GM21526 (cell line): ENCODE results near the gene PLA2G6.

ENCODE experiments used
- ATAC-seq: cut with Tn5 transposase; IDR thresholded peaks from one replicate; pipeline ENCODE4 v1.9.1; 2021; ENCODE audit warnings: moderate library complexity; ENCODE audit not compliant: unreplicated experiment, low FRiP score

Gene PLA2G6

GRCh38 chr22:38214302-38215056 lies 32.8 kb upstream of the PLA2G6 start:
- ATAC-seq: no peak

DNA sequence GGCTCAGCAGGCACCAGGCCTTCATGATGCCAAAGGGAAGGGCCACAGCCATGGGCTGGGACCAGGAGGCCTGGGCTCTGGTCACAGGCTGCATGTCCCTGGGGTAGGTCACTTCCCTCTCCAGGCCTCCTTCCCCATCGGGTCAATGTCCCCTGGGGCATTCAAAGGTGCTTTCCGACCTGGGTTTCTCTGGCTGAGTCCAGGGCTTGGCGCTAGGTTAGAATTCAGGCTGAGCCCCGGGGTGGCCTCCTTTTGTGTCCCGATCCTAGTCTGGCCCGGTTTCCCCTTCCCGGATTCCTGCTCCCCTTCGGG lies 32.3 kb upstream of the PLA2G6 start:
- no peak for ATAC-seq

DNA sequence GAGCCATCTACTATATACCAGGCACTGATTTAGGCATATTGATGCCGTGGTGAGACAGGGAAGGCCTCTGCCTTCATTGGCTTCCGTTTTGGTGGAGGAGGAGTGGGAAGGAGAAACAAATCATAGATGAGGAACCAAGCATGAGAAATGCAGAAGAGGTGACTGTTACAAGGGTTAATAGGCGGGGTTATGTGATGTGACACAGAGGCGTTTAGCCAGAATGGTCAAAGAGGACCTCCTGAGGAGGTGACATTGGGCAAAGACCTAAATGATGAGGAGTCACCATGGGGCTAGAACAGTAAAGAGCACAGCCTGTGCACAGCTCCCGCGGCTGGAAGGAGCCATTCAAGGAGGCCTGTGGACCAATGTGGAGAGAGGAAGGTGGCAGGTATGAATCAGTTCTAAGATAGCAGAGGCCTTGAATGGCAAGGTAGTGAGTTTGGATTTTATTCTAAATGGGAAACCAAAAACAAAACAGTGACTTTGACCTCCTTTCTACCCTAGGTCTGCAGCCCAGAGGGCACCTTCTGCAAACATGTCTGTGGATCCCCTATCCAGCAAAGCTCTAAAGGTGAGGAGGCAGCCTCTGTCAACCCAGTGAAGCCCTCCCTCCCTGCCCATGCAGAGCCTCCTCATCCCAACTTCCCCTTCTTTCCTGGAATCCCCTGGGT lies 31.8 kb upstream of the PLA2G6 start:
- ATAC-seq: no peak

- no peak for ATAC-seq
Observed at GRCh38 chr22:38212442-38212841, 30.8 kb upstream of the PLA2G6 start.

GRCh38 chr22:38211556-38211955 lies 29.9 kb upstream of the PLA2G6 start:
- no peak for ATAC-seq

DNA sequence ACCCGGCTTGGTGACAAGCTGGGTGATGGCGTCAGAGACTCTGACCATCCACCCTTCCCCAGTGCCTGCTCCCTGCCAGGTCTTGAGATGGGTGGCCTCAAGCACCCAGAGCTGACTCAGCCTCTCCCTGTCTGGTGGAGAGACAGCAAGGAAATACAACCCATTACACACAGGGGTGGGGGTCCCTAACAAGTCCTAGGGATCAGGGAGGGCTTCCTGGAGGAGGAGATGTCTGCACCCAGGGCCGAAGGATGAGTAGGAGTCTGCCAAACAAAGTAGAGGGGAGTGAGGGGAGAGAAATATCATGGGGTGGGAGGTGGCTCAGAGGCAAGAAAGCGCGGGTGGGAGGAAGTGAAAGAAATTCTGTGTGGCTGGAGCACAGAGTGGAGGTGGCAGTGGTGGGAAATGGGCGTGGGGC lies 26.9 kb upstream of the PLA2G6 start:
- ATAC-seq: no peak

DNA sequence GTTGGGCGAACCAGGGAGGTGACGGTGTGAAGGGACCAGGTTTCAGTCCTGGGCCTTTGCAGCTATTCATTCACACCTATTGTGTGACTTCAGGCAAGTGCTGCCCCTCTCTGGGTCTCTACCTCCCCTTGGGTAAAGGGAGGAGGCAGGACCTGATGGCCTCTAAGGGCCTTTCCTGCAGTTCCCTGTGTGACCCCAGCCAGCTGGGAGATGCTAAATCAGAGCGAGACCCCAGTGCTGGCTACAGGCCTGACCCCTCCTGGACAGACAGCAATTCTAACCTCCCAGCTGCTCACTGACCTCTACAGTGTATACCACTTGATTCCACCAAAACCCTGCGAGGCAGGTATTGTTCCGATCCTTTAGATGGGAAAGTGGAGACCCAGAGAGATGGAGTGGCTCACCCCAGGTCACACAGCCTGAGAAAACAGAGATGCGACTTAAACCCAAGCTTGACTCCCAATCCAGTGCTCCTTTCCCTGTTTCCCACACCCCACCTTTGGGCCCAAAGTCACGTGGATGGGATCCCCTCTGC lies 26.3 kb upstream of the PLA2G6 start:
- ATAC-seq: no peak

- ATAC-seq: no peak
Observed at GRCh38 chr22:38205261-38206128, 23.9 kb upstream of the PLA2G6 start.

DNA sequence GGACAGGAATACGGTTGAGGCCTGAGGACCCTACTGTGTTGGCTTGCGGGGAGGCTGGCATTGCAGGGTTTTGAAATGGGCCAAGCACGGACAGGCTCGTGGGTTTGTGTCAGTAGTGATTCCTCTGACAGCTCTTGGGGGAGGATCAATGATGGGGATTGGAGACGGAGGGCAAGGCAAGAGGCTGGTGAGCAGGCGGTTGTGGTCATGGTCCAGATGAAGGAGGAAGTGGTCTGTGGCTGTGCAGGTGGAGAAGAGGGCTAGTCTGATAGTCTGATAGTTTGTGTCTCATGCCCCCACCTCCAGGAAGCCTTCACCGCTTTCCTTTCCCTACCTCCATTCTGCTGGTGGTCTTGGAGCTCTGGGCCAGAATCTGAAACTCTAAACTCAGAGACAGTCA lies 23.2 kb upstream of the PLA2G6 start:
- no peak for ATAC-seq

DNA sequence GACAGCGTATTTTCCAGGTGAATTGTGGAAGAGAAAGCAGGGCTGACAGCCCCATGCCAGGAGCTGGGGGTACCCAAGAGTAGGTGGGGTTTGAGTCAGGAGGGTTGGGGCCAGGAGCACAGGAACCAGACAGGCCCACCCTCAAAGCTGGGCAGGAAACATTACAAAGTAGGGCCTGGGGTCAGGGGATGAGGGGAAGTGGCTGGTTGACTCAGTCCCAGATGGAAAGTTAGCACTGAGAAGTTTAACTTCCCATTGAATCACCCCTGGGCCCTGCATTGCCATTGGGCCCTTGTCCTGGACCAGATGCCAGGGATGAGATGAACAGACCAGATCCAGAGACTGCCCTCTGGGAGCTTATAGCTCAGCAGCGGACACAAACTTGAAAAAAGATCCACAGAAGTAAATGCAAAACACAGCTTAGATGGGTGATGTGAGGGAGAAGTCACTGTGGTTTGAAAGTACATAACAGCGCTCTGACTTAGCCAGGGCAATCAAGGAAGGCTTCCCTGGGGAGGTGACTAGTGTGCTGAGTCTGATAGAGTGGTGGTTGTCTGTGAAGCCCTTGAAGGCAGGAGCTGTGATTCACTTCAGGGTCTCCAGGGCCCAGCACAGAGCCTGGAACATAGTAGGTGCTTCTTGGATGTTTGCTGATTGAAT lies 22.4 kb upstream of the PLA2G6 start:
- no peak for ATAC-seq

DNA sequence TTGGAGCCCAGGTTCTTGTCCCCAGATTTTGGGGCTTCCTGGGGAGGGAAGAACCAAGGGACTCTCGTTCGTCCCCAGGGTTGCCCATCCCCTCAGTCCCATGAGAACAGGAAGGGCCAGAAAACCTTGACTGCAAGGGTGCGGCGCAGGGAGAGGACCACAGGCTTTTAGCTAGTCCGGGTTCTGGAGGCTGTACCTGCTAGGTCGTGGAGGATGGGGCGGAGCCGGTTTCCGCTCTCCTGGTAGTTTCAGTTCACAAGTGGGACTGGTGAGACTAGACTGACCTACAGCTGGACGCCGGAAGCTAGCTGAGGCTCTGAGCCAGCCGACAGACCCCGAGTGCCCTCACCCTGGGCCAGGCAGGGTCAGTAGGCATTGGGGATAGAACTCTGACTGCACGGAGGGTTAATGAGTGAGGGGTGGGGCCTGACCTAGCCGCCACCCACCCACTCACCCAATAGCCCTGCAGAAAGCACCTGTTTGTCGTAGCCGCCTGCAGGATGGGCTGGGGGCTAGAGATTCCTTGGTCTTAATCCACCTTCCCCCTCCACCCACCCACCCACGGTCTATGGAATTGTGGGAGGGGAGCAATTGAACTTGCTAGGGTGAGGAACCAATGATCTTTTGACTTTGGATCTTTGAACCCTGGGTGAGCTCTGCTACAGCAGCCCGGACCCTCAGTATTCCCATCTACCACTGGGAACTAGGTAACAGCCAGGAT lies 21.6 kb upstream of the PLA2G6 start:
- ATAC-seq: no peak

DNA sequence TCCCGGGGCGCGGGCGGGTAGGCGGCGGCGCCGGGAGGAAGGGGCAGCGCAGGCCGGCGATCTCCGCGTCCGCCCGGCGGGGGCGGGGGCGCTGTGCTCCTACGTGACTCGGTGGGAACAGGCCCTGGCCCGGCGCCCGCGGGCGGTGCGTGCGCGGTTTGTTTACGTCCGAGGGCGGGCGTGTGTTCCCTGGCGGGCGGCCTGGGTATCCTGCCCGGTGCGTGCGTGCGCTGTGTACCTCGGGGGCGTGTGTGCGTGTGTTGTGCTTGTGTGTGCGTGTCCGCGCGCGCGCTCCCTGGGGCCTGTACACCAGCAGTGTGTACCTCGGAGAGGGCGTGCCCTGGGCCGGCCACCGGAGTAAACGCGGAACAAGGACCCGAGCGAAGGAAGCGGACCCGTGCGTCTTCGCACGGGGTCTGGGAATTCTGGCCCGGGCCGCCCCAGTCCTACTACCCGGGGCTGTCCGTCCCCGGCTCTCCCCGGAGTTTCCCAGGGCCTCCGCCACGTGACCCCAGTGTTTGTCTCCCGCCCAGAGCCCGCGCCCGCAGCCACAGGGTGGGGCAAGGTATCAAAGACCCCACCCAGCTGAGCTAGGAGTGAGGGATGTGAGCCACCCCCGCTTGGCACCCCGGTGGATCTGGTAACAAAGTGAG lies 20.9 kb upstream of the PLA2G6 start:
- ATAC-seq: no peak

DNA sequence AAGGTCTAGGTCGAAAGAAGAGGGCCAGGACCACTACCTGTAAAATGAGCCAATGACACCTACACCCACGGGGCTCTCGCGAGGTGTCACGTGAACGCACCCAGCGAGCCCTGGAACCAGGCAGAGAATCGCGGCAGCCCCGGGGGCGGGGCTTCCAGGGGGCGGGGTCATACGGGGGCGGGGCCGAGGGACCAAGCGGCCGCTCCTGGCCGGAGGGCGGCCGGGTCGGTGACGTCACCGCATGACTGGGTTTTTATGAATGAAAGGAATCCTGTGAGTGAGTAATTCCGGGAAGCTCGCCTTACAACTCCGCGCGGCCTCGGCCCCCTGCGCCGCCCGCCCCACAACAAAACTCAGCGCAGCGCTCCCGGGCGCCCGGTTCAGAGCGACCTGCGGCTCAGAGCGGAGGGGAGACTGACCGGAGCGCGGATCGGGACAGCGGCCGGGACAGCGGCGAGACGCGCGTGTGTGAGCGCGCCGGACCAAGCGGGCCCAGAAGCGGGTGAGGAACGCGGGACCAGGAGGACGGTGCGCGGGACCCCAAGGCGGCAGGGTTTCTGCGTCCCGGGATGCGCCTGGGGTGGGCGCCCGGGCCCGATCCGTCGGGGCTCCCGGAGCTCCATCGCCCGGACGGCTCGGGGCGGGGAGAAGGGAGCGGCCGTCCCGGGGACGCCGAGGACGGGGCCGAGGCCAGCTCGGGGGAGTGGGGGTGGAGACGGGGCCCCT lies 20.2 kb upstream of the PLA2G6 start, which contains the start of gene MAFF:
Gene MAFF (plus strand): TSS at position 284 of the 726 bp plus-strand sequence. CDS start 11,860 bp downstream, outside the sequence.
- ATAC-seq: peak; percentile 48

DNA sequence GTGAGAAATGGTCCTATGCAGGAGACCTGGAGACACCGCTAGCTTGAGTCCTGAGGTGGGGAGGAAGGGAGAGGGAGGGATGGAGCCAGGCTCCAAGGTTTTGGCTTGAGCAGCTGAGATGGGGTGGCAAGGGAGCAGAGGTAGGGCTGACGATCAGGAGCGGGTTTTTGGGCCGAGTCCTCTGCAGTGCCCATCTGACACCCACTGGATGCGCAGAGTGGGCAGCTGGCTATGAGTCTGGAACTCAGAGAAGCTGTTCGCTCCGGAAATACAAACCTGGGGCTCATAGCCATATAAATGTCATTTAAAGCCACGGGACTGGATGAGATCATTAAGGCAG lies 19.7 kb upstream of the PLA2G6 start:
- ATAC-seq: peak; percentile 3

DNA sequence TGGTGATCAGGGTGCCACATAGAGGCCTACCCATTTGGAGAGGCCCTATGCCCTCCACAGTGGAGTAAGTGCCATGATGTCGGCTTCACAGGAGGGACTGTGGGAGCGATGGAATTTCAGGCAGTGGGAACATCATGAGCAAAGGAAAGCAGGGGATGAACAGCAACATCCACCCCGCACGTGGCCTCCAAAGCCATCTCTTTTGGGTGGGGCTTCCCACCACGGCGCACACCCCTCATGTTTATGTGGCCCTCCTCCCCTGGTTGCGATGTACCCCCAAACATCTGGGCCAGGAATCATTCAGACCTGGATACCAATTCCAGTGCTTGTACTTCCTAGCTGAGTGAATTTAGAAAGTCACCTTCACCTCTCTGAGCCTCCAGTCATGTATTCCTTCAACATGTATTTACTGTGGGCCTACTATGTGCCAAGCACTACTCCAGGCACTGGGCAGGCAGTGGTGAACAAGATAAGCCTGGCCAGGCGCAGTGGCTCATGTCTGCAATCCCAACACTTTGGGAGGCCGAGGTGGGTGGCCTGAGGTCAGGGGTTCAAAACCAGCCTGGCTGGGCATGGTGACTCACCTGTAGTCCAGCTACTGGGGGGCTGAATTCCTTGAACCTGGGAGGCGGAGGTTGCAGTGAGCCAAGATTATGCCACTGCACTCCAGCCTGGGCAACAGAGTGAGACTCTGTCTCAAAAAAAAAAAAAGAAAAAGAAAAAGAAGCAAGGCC lies 18.4 kb upstream of the PLA2G6 start:
- no peak for ATAC-seq

DNA sequence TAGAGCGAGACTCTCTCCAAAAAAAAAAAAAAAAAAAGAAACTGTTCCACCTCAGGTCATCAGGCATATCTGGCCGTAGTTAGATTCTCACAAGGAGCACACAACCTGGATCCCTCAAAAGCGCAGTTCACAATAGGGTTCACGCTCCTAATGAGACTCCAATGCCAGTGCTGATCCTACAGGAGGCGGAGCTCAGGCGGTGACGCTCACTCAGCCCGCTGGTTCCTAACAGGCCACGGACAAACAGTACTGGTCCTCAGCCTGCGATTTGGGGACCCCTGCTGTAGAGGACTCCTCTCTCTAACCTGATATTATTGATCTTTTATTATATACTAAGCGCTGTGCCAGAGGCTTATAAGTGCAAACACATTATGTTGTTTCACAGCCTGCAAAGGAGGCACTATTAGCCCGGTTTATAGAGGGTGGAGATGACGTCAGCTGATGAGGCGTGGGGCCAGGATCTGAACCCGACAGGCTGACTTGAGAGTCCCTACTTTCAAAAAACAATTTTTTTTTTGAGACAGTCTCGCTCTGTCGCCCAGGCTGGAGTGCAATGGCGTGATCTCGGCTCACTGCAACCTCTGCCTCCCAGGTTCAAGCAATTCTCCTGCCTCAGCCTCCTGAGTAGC lies 15.3 kb upstream of the PLA2G6 start:
- ATAC-seq: no peak

GRCh38 chr22:38193580-38193979 lies 11.9 kb upstream of the PLA2G6 start:
- no peak for ATAC-seq

- no peak for ATAC-seq
Observed at GRCh38 chr22:38192475-38192863, 10.8 kb upstream of the PLA2G6 start.
